Ascending aorta (tissue), 2 donors: ENCODE measurements around the gene ZEB2. TPM values are rescaled to one million over a fixed set of nuclear protein-coding genes. Genes with fewer than 3 reads are reported as not detected.

Experiments
- DNase-seq, 2 donors: peaks; one replicate each; pipeline ENCODE4 v3.0.0-alpha.2; 2019; ENCODE audit warnings: low spot score in 2 of 2
- H3K27ac ChIP-seq, 2 donors: fragments of 200-600 bp; sonication (generic); one replicate each; pipeline ENCODE4 v1.5.1; 2016 to 2017; ENCODE audit warnings: mild to moderate bottlenecking in 1 of 2
- H3K27me3 ChIP-seq: fragments of 200-600 bp; sonication (generic); one replicate; pipeline ENCODE4 v1.5.1; 2017
- H3K36me3 ChIP-seq, 2 donors: fragments of 200-600 bp; sonication (generic); one replicate each; pipeline ENCODE4 v1.5.1; 2016
- H3K4me1 ChIP-seq, 2 donors: fragments of 200-600 bp; sonication (generic); one replicate each; pipeline ENCODE4 v1.5.1; 2016 to 2017; ENCODE audit warnings: mild to moderate bottlenecking in 1 of 2
- H3K4me3 ChIP-seq, 2 donors: fragments of 200-600 bp; sonication (generic); one replicate each; pipeline ENCODE4 v1.5.1; 2016 to 2017; ENCODE audit warnings: mild to moderate bottlenecking in 1 of 2
- H3K9me3 ChIP-seq, 2 donors: fragments of 200-600 bp; sonication (generic); one replicate each; pipeline ENCODE4 v1.5.1; 2016
- CTCF ChIP-seq, 3 experiments: fragments of 200-600 bp in 2 of 3; fragments of 450-650 bp in 1 of 3; sonication (generic) in 2 of 3; IDR thresholded peaks; one replicate each; pipeline ENCODE4 v1.5.1; 2016 to 2019; ENCODE audit warnings: antibody characterized with exemption in 3 of 3, mild to moderate bottlenecking in 1 of 3, moderate library complexity in 1 of 3
- intact Hi-C: fragments of 100-400 bp; cut with DNase I; formaldehyde crosslinking; loops from one replicate; pipeline ENCODE4 v1.15.1; 2023
- total RNA-seq: library from RNA; depleted of rRNA; stranded (reverse); fragments of >200 nt; gene quantifications from one replicate; pipeline ENCODE4 v1.1.0, GENCODE V29; 2016

The ZEB2 gene
- total RNA-seq, 1 donor from 2014 or later, result 74.6 TPM

GRCh38 chr2:144401036-144401435 lies 118.9 kb downstream of the ZEB2 start:
- H3K27ac ChIP-seq, result no peak overlapping the region
- no peak for DNase-seq
- peaks cover 45 to 53% of the 10 kb centered on the region in 2 donors for H3K36me3 ChIP-seq
- H3K4me3 ChIP-seq, result no peak overlapping the region
- no peak for TF ChIP-seq CTCF (IDR thresholded peaks at IDR 0.05)
- no peaks in the 10 kb centered on the region for H3K27me3 ChIP-seq
- H3K9me3 ChIP-seq, result no peaks in the 10 kb centered on the region
- H3K4me1 ChIP-seq, result no peaks in the 10 kb centered on the region
- intact Hi-C loops, result no loop called here

GRCh38 chr2:144396318-144396717 lies 123.6 kb downstream of the ZEB2 start:
- TF ChIP-seq CTCF (IDR thresholded peaks at IDR 0.05), result no peak
- no peak for DNase-seq
- Histone ChIP-seq H3K4me1 (no peaks in the 10 kb centered on the region), H3K4me3 (no peak overlapping the region), H3K27me3 (no peaks in the 10 kb centered on the region), H3K27ac (no peak overlapping the region), H3K36me3 (peaks cover 55 to 63% of the 10 kb centered on the region in 2 donors), H3K9me3 (no peaks in the 10 kb centered on the region)
- intact Hi-C loops, result no loop called here

GRCh38 chr2:144390424-144391020 lies 129.4 kb downstream of the ZEB2 start:
- Histone ChIP-seq H3K4me1 (no peaks in the 10 kb centered on the region), H3K9me3 (no peaks in the 10 kb centered on the region), H3K27me3 (no peaks in the 10 kb centered on the region), H3K27ac (peak overlapping the region; percentile 35 to 55), H3K4me3 (no peak overlapping the region), H3K36me3 (peaks cover 14 to 35% of the 10 kb centered on the region in 2 donors)
- TF ChIP-seq CTCF (IDR thresholded peaks at IDR 0.05), result no peak
- DNase-seq, result no peak
- intact Hi-C loops, result no loop called here

GRCh38 chr2:144389930-144390311 lies 130.0 kb downstream of the ZEB2 start:
- H3K36me3 ChIP-seq, result peaks cover 13 to 30% of the 10 kb centered on the region in 2 donors
- peak overlapping the region; percentile 35 to 55 for H3K27ac ChIP-seq
- no peaks in the 10 kb centered on the region for H3K4me1 ChIP-seq
- no peaks in the 10 kb centered on the region for H3K9me3 ChIP-seq
- no peak for DNase-seq
- H3K27me3 ChIP-seq, result no peaks in the 10 kb centered on the region
- no peak overlapping the region for H3K4me3 ChIP-seq
- intact Hi-C loops, result loop anchor here (5.0 kb wide), 2 partner anchors 38 to 127 kb away; no protein-coding TSS in a partner anchor
- no peak for TF ChIP-seq CTCF (IDR thresholded peaks at IDR 0.05)

- DNase-seq, result no peak
- Histone ChIP-seq H3K4me1 (no peaks in the 10 kb centered on the region), H3K4me3 (no peak overlapping the region), H3K36me3 (peaks cover 13 to 26% of the 10 kb centered on the region in 2 donors), H3K27me3 (no peaks in the 10 kb centered on the region), H3K27ac (peak overlapping the region; percentile 35 to 55), H3K9me3 (no peaks in the 10 kb centered on the region)
- no peak for TF ChIP-seq CTCF (IDR thresholded peaks at IDR 0.05)
- intact Hi-C loops, result loop anchor here (5.0 kb wide), 2 partner anchors 37 to 128 kb away; no protein-coding TSS in a partner anchor
Observed at GRCh38 chr2:144389151-144389929, 130.6 kb downstream of the ZEB2 start.
